SJSA1 (cell line): ENCODE data around the gene CFAP251. TPM values are rescaled to one million over a fixed set of nuclear protein-coding genes. Genes with fewer than 3 reads are reported as not detected.
A peak's percentile ranks its signal among the peaks of the same experiment; 100 is the strongest.
"Not testable (repeated sequence)": the region's sequence is repeated elsewhere in the genome, so short reads cannot be mapped to it uniquely, and the experiment has no call there.

Experiments used
- DNase-seq, 2 experiments: peaks; one replicate each; pipeline ENCODE4 v3.0.0-alpha.2; 2015 to 2020; ENCODE audit warnings: low spot score in 2 of 2, low read depth in 1 of 2
- H3K27ac ChIP-seq: fragments of 250-450 bp; sonication (Bioruptor Pico); 2 replicates; pipeline ENCODE4 v1.5.1; 2020; ENCODE audit warnings: mild to moderate bottlenecking, moderate library complexity
- H3K27me3 ChIP-seq: fragments of 250-450 bp; sonication (Bioruptor Pico); replicated peaks from 2 replicates; pipeline ENCODE4 v1.5.1; 2020; ENCODE audit warnings: mild to moderate bottlenecking, moderate library complexity
- H3K36me3 ChIP-seq: fragments of 250-450 bp; sonication (Bioruptor Pico); 2 replicates; pipeline ENCODE4 v1.5.1; 2020; ENCODE audit warnings: mild to moderate bottlenecking
- H3K4me1 ChIP-seq: fragments of 250-450 bp; sonication (Bioruptor Pico); replicated peaks from 2 replicates; pipeline ENCODE4 v1.6.1; 2021; ENCODE audit warnings: mild to moderate bottlenecking
- H3K4me3 ChIP-seq: fragments of 250-450 bp; sonication (Bioruptor Pico); 2 replicates; pipeline ENCODE4 v1.5.1; 2020; ENCODE audit warnings: mild to moderate bottlenecking
- H3K9me3 ChIP-seq: fragments of 250-450 bp; sonication (Bioruptor Pico); replicated peaks from 2 replicates; pipeline ENCODE4 v1.5.1; 2020; ENCODE audit warnings: mild to moderate bottlenecking
- total RNA-seq: library from RNA; depleted of rRNA; stranded (reverse); fragments of >200 nt; shearing (Covaris generic); gene quantifications from 2 replicates; pipeline ENCODE4 v1.2.3, GENCODE V29; 2014

Gene CFAP251
- total RNA-seq, 1 experiment from 2014 or later = 10.2 TPM

GRCh38 chr12:121981456-121981855, 63.1 kb downstream of the CFAP251 start:
- no peaks in the 10 kb centered on the region for H3K4me1 ChIP-seq
- H3K9me3 ChIP-seq = no peaks in the 10 kb centered on the region
- no peak overlapping the region for H3K4me3 ChIP-seq
- H3K27me3 ChIP-seq = no peaks in the 10 kb centered on the region
- H3K27ac ChIP-seq = no peak overlapping the region
- DNase-seq = no peak
- no peaks in the 10 kb centered on the region for H3K36me3 ChIP-seq

DNA sequence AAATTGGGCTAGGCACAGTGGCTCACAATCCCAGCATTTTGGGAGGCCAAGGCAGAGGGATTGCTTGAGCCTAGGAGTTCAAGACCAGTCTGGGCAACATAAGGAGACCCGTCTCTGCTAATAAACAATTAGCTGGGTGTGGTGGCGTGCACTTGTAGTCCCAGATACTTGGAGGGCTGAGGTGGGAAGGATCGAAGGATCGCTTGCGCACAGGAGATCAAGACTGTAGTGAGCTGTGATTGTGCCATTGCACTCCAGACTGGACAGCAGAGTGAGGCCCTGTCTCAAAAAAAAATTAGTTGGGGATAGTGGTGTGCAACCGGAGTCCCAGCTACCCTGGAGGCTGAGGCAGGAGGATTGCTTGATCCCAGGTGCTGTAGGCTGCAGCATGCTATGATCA, 64.6 kb downstream of the CFAP251 start:
- no peak overlapping the region for H3K4me3 ChIP-seq
- H3K36me3 ChIP-seq = no peaks in the 10 kb centered on the region
- no peaks in the 10 kb centered on the region for H3K9me3 ChIP-seq
- H3K27ac ChIP-seq = no peak overlapping the region
- H3K4me1 ChIP-seq = no peaks in the 10 kb centered on the region
- H3K27me3 ChIP-seq = no peaks in the 10 kb centered on the region
- DNase-seq = no peak

DNA sequence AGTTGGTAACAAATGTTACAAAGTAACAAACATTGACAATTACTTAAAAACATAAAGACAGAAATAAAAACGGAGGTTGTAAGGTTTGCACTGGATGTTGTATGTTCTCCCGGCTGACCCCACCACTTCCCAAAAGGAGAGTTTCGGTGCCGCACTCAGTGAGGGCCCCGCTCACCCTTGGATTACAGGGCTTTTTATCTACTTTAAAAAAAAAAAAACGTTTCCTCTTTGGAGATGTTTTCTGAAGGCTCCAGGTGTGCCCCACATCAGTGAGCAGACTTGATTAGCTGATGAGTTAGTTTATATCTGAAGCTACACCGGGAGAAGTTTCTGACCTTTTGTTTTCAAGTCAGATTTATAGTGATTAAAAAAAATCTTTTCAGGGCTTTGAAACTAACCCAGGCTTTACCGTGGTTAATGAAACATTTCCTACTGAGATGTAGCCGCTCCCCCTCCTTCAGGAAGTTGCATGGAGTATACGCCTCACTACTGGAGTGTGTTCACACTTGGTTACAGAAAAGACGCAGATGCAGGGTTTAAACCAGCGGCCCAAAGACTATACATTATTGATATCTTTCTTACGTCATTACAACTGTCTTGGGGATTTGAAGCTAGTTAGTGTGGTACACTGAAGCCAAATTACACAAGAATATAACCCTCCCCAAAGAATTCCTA, 65.3 kb downstream of the CFAP251 start:
- no peaks in the 10 kb centered on the region for H3K36me3 ChIP-seq
- H3K4me1 ChIP-seq = no peaks in the 10 kb centered on the region
- no peak for DNase-seq
- H3K27ac ChIP-seq = no peak overlapping the region
- no peaks in the 10 kb centered on the region for H3K9me3 ChIP-seq
- H3K27me3 ChIP-seq = no peaks in the 10 kb centered on the region
- no peak overlapping the region for H3K4me3 ChIP-seq

DNA sequence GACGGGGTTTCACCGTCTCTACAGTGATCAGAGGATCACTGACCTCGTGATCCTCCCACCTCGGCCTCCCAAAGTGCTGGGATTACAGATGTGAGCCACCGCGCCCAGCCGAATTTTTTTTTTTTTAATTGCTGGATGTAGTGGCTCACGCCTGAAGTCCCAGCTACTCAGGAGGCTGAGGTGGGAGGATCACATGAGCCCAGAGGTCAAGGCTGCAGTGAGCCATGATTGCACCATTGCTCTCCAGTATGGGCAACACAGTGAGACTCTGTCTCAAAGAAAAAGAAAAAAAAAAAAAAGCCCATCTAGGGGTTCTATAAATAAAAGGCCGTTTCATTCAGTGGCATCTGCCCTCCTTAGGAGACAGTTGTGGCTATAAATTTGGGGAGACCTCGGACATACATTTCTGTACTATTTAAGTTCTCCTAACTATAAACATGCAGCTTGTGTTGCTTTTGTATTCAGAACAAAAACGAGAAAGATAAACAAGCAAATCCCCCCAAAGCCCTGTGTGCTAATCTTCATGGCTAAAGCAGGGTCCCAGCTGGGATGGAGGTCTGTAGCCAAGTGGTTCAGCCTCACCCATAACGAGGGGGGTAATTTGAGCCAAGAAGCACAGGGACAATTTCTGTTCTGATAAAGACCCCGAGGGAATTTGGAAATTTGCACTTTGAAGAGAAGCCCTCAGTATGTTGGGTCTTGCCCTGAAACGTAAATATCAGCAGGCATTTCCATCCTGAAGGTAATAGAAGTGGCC, 68.3 kb downstream of the CFAP251 start:
- Histone ChIP-seq H3K27me3 (no peaks in the 10 kb centered on the region), H3K4me3 (no peak overlapping the region), H3K9me3 (no peaks in the 10 kb centered on the region), H3K36me3 (no peaks in the 10 kb centered on the region), H3K27ac (no peak overlapping the region), H3K4me1 (peaks cover 2% of the 10 kb centered on the region)
- DNase-seq = no peak

DNA sequence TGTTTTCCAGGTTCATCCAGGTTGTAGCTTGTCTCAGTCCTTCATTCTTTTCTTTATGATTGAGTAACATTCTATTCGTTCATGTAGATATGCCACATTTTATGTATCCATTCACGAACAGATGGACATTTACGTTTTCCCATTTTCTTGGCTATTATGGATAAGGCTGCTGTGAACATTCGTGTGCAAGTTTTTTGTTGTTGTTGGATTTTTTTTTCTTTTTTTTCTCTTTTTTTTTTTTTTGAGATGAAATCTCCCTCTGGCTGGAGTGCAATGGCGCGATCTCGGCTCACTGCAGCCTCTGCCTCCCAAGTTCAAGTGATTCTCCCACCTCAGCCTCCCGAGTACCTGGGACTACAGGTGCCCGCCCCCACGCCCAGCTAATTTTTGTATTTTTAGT, 70.1 kb downstream of the CFAP251 start:
- not testable (repeated sequence) for H3K4me3 ChIP-seq, H3K36me3 ChIP-seq, H3K27me3 ChIP-seq, H3K9me3 ChIP-seq, DNase-seq, H3K27ac ChIP-seq
- peaks cover 12% of the 10 kb centered on the region for H3K4me1 ChIP-seq

- DNase-seq = no peak
- Histone ChIP-seq H3K36me3 (no peaks in the 10 kb centered on the region), H3K27ac (no peak overlapping the region), H3K4me3 (no peak overlapping the region), H3K4me1 (peaks cover 12% of the 10 kb centered on the region), H3K9me3 (no peaks in the 10 kb centered on the region), H3K27me3 (no peaks in the 10 kb centered on the region)
Measured at GRCh38 chr12:121989276-121990113, 71.1 kb downstream of the CFAP251 start.

GRCh38 chr12:121990114-121990647, 71.8 kb downstream of the CFAP251 start:
- no peak for DNase-seq
- no peaks in the 10 kb centered on the region for H3K9me3 ChIP-seq
- H3K36me3 ChIP-seq = no peaks in the 10 kb centered on the region
- peaks cover 12% of the 10 kb centered on the region for H3K4me1 ChIP-seq
- no peak overlapping the region for H3K27ac ChIP-seq
- H3K4me3 ChIP-seq = no peak overlapping the region
- H3K27me3 ChIP-seq = no peaks in the 10 kb centered on the region

DNA sequence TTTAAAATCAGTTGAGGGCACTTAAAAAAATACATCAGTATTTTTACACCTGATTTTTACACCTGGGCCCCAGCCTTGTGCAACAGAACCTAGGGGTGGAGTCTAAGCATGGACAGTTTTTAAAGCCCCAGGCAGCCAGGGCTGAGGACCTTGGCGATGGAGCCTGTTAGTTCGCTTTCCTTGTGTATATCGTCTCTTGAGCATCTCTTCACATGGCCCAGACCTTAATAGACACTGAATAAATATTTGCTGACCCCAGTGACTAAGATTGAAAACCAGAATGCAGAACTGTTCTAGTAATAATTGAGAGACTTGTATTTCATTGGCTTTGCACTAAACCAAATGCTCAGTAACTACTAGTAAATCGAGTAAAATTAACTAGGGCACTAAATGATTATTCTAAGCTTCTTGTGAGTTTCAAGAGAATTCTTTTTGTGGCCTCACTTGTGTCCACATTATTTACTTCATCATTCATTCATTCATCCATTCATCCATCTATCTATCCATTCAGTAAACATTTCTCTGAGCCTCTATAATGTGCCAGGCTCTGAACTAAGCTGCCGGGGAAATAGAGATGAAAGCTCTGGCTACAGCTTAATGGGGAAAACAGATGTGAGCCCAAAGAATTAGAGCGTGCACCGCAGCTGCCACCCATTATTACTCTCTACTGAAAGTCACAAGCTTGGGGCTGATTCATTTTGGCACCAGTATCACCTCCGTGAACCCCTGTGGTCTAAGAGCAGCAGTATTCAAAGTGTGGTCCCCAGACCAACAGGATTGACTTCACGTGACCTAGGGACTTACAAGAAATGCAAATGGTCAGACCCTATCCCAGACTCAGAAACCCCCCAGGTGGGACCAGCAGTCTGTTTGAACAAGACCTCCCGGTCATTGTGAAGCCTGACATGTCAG, 72.6 kb downstream of the CFAP251 start:
- H3K36me3 ChIP-seq = no peaks in the 10 kb centered on the region
- peaks cover 13% of the 10 kb centered on the region for H3K4me1 ChIP-seq
- no peak overlapping the region; the same call in 1 of the 2 replicates for H3K27ac ChIP-seq
- DNase-seq = no peak
- no peak overlapping the region for H3K4me3 ChIP-seq
- H3K27me3 ChIP-seq = no peaks in the 10 kb centered on the region
- H3K9me3 ChIP-seq = no peaks in the 10 kb centered on the region

DNA sequence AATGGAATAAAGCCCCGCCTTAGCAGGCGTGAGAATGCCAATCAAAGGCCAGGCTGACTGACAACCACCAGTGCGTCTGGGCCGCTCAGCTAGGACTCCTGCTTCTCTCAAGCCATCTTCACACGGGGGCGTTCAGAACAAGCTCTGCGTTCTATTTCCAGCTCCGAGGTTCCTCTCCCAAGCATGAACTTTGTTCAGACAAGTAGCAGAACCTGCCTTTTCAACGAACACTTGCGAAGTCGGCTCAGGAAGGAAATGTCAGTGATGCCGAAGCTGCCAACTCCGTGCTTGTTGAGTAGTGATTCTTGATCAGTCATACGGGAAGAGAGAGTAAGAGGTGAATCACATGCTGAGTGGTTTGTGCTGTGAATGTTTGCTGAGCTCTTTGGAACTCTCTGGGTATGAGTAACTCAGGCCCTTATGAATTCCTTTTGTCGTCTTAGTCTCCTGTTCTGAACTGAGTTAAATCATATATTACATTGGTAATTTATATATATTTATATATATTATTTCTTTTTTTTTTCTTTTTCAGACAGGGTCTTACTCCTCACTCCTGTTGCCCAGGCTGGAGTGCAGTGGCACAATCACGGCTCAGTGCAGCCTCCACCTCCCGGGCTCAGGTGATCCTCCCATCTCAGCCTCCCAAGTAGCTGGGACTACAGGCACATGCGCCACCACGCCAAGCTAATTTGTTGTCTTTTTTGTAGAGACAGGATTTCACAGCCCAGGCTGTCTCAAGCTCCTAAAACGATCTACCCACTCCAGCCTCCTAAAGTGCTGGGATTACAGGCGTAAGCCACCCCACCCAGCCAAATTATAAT, 73.9 kb downstream of the CFAP251 start:
- peak overlapping the region; percentile 71 for H3K27ac ChIP-seq
- no peaks in the 10 kb centered on the region for H3K27me3 ChIP-seq
- H3K4me3 ChIP-seq = no peak overlapping the region

GRCh38 chr12:121996050-121996944, 77.9 kb downstream of the CFAP251 start:
- H3K27ac ChIP-seq = no peak overlapping the region
- peaks cover 21% of the 10 kb centered on the region for H3K4me1 ChIP-seq
- DNase-seq = peak in 1 of 2 experiments; percentile 23
- no peaks in the 10 kb centered on the region for H3K27me3 ChIP-seq
- H3K9me3 ChIP-seq = no peaks in the 10 kb centered on the region
- H3K36me3 ChIP-seq = no peaks in the 10 kb centered on the region
- no peak overlapping the region for H3K4me3 ChIP-seq

More for the DNA sequence above, 73.9 kb downstream of the CFAP251 start:
- DNase-seq = peak; percentile 73 to 75
- H3K36me3 ChIP-seq = no peaks in the 10 kb centered on the region
- H3K9me3 ChIP-seq = no peaks in the 10 kb centered on the region
- H3K4me1 ChIP-seq = peaks cover 21% of the 10 kb centered on the region

- Histone ChIP-seq H3K4me1 (peaks cover 15% of the 10 kb centered on the region), H3K27me3 (no peaks in the 10 kb centered on the region), H3K4me3 (no peak overlapping the region), H3K36me3 (no peaks in the 10 kb centered on the region), H3K27ac (no peak overlapping the region), H3K9me3 (no peaks in the 10 kb centered on the region)
- no peak for DNase-seq
Measured at GRCh38 chr12:121996945-121997612, 78.7 kb downstream of the CFAP251 start.
